HG03139 (cell line): Measurements from ENCODE around the gene CENPW.
A peak's percentile ranks its signal among the peaks of the same experiment; 100 is the strongest.

Experiments used
- ATAC-seq: cut with Tn5 transposase; IDR thresholded peaks from one replicate; pipeline ENCODE4 v1.9.1; 2021; ENCODE audit not compliant: unreplicated experiment

CENPW gene

DNA sequence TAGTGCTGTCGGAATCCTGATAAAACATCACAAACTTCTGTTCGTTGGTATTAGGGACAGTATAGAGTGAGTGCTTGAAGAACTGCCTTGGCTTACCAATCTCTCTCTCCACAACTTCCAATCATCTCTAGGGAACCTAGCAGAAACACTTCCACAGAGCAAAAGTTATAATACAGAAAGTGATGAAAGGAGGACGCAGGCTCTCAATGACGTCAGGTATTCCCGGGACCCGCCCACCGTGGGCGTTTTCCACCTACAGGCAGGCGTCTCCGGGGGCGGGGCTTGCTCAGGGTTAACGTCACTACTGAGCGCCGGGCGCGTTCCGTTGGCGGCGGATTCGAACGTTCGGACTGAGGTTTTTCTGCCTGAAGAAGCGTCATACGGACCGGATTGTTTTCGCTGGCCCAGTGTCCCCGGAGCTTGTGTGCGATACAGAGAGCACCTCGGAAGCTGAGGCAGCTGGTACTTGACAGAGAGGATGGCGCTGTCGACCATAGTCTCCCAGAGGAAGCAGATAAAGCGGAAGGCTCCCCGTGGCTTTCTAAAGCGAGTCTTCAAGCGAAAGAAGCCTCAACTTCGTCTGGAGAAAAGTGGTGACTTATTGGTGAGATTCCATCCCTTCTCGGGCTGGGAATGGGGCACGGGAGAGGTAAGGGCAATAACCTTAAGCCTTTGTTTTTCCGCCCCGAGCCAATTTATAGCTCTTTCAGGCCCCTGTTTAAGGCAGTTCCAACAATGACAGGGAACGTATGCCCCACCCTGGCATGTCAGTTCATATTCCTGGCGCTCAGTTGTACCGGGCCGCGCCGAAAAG is at the start of gene CENPW:
Gene CENPW (plus strand): TSS at position 320 of the 814 bp plus-strand sequence. CDS start 159 bp downstream, at position 479.
- peak; percentile 87 for ATAC-seq

DNA sequence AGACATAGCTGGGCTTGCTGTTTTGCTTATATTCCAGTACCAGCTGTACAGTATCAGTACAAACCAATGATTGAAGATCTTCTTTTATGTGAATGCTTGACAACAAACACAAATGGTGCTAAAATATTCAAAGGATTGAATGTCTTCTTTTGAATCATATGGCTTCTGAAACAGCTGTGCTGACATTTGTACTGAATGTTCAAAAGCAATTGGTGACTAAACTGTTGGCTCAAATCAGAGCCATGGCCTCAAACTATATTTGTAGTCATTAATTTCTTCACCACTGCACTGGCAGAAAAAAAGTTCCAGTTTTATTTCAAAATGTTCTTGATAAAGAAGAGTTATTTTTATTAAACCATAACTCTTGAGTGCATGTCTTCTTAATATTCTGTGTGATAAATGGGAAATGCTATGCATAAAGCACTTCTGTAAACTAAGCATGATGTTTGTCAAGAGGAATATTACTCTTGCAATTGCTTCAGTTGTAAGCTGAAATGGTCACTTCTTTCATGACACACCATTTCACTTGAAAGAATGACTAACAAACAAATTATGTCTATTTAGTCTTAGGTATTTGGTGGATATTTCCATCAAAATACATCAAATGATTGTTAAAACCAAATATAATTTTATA is 45.9 kb upstream of the CENPW start:
- no peak for ATAC-seq

- no peak for ATAC-seq
Observed at GRCh38 chr6:126300126-126300525, 39.8 kb upstream of the CENPW start.

DNA sequence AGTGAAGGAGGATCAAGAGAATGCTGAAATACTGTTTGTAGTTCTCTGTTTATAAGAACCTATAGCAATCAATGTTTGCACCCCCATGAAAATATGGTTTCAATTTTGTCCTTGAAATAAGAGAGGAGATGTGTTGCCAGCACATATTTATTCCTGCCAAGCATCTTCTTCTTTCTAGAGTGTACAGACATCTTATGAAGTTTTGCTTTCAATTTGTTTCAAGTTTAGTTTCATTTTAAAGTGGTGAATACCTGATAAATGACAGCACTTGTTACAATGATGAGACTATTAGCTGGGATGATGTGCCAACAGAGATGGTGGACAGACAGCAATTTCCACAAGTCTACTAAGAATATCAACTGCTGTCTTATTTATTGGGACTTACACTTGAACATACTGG is 39.2 kb upstream of the CENPW start:
- no peak for ATAC-seq

- ATAC-seq = no peak
Observed at GRCh38 chr6:126302191-126302590, 37.7 kb upstream of the CENPW start.

DNA sequence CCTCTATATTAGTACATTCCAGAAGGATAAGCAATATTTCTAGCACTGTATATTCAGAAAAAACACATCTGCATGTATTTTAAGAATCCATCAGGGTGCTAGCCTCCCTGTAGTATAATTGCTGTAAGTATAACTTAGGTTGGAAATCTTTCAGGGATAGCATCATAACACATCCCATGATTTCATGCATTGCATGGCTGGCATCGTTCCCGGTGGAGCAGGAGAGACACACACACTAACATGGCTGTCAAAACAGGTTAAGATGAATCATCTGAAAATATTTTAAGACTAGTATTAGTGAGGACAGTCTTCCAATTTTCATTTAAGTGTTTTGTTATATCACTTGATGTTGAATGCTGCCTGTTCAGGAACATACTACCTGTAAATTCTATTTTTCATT is 32.1 kb upstream of the CENPW start:
- ATAC-seq = no peak

DNA sequence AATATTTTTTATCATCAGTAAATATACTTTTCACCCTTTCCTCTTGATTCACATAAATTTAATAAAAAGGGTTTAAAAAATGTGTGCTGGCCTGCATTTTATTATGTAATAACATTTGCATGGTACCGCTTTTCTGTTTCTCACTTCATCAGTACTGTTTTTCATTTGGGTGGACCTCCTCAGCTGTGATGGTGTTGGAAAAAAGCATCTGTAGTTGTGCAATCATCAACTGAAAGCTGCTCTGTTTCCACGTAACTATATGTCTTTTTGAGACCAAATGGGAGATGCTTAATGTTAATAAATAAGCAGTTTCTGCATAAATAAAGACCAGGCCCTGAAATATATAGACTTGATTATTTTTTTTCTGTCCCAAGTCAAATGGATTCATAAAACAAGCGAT is 31.6 kb upstream of the CENPW start:
- no peak for ATAC-seq

DNA sequence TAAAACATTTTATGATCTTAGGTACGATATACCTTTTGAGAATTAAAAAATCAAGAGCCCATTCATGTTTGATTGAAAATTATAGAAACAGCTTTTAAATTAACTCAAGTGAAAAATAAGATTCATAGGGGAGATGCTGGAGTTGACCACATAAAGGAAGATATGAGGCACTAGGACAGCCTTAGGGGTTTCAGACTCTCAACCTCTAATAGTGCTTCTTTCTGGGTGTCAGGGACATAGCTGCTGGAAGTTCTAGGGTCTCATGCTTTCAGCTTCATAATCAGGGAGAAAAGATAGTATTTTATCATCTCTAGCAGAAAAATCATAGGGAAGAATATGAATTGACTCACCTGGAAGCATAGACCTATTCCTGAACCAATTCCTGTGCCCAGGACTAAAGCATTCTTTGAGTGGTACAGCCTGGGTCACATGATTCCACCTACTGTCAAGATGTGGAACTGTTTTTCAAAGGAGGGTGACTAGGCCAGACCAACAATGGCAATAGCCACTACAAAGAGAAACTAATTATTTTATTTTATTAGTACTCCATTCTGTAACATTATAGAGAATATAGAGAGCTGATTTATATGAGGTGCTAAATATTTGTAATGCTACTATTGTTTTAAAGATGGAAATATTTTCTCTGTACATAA is 27.8 kb upstream of the CENPW start:
- ATAC-seq = peak; percentile 80

DNA sequence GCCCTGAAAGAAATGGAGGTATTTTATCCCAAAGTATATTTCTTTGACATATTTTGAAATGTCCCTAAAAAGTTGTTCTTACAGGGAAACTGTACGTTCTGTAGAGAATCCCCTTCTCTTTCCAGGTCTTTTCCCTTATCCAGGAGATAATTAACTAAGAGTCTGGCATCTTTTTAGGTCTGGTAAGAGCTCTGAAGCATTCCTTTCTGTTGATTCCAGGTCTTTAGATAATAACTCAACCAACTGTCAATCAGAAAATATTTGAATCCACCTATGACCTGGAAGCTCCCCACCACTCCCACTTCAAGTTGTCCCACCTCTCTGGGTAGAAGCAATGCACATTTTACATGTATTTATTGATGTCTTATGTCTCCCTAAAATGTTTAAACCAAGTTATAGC is 26.0 kb upstream of the CENPW start:
- no peak for ATAC-seq

- ATAC-seq = no peak
Observed at GRCh38 chr6:126318797-126319196, 21.1 kb upstream of the CENPW start.

- no peak for ATAC-seq
Observed at GRCh38 chr6:126333729-126334128, 6.2 kb upstream of the CENPW start.

- no peak for ATAC-seq
Observed at GRCh38 chr6:126335210-126335609, 4.7 kb upstream of the CENPW start.

GRCh38 chr6:126337323-126337722 is 2.6 kb upstream of the CENPW start:
- no peak for ATAC-seq

DNA sequence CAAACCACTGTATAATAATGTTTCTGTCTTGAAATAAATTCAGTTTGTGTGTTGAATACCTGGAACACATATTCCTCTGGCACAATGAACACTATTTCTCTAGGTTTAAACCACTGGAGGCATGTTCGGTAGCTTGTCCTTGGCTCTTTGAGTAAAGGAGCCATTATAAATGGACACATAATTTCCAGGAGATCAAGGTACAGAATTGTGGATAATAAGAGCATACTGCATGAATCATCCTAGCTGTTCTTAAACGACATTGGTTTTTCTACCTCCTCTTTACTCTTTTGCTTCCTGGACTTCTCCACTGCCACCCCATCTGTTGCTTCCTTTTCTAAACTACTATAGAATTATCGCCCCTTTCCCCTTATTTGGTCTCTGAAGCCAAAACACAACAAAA is 1.2 kb downstream of the CENPW start:
- ATAC-seq = no peak

DNA sequence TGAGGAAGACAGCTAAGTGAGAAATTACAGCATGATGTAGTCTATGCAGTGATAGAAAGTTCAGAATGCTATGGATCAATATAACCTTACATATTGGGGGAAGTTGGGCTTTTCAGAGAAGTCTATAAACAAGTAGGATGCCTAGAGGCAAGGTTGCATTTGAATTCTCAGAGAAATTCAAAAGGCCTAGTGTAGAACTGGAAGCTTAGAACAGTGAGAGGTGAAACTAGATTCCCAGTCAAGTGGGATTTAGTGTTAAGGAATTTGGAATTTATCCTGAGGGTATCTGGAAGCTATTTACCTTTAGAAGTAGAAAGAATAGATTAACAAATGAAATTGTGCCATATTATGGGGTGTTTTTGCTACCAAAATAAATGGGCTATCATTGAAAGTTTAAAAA is 4.3 kb downstream of the CENPW start:
- no peak for ATAC-seq

DNA sequence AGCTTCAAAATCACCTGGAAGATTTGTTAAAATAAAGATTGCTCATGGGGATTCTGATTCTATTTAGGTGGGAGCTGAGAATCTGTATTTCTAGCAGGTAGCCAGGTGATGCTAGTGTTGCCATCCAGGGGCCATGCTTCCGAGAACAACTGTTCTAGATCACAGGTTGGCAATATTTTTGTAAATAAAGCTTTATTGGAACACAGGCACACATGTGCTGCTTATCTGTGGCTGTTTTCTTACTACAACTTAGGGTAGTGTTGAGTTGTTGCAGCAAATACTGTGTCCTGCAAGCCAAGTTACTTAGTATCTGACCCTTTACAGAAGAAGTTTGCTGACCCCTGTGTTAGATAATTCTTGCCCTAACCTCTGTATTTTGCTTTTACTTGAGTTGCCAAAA is 12.0 kb downstream of the CENPW start:
- no peak for ATAC-seq

- no peak for ATAC-seq
Observed at GRCh38 chr6:126352514-126352913, 12.6 kb downstream of the CENPW start.

- ATAC-seq = no peak
Observed at GRCh38 chr6:126356526-126356925, 16.6 kb downstream of the CENPW start.

DNA sequence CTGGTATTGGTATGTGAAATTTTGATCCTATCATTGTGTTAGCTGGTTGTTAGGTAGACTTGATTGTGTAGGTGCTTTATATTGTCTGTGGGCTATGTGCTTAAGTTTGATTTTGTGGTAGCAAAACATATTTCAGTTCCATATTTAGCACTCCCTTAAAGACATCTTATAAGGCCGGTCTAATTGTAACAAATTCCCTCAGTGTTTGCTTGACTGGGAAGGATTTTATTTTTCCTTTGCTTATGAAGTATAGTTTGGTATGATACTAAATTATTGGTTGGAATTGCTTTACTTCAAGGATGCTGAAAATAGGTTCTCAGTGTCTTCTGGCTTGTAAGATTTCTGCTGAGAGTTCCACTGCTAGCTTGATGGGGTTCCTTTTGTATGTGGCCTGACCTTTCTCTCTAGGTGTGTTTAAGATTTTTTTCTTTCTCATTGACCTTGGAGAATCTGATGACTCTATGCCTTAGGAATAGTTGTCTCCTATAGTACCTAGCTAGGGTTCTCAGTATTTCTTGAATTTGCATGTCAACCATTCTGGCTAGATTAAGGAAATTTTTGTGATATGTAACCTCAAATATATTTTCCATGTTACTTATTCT is 20.1 kb downstream of the CENPW start:
- ATAC-seq = no peak

GRCh38 chr6:126361832-126362440 is 22.0 kb downstream of the CENPW start:
- ATAC-seq = no peak

- ATAC-seq = no peak
Observed at GRCh38 chr6:126367849-126368248, 27.9 kb downstream of the CENPW start.
